ENCODE results near the gene GPR153.

GRCh38 chr1:6251233-6251632, 9.7 kb downstream of the GPR153 start:
- TF ChIP-seq, protein P1, sequence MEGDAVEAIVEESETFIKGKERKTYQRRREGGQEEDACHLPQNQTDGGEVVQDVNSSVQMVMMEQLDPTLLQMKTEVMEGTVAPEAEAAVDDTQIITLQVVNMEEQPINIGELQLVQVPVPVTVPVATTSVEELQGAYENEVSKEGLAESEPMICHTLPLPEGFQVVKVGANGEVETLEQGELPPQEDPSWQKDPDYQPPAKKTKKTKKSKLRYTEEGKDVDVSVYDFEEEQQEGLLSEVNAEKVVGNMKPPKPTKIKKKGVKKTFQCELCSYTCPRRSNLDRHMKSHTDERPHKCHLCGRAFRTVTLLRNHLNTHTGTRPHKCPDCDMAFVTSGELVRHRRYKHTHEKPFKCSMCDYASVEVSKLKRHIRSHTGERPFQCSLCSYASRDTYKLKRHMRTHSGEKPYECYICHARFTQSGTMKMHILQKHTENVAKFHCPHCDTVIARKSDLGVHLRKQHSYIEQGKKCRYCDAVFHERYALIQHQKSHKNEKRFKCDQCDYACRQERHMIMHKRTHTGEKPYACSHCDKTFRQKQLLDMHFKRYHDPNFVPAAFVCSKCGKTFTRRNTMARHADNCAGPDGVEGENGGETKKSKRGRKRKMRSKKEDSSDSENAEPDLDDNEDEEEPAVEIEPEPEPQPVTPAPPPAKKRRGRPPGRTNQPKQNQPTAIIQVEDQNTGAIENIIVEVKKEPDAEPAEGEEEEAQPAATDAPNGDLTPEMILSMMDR (IDR thresholded peaks at IDR 0.05) = no peak
- no peak for TF ChIP-seq EZH2 (IDR thresholded peaks at IDR 0.05; ENCODE audit: borderline replicate concordance, insufficient read depth, low read depth, low read length, poor library complexity, severe bottlenecking)
